HEK293 (cell line): Measurements from ENCODE around the gene RBM4.
A peak's percentile ranks its signal among the peaks of the same experiment; 100 is the strongest.

Experiments used
- HOXD13 ChIP-seq: sonication (generic); formaldehyde crosslinking; IDR thresholded peaks from 2 replicates; pipeline ENCODE4 v1.8.0; 2022; ENCODE audit warnings: missing genetic modification reagents, borderline replicate concordance
- SP7 ChIP-seq: fragments of 450-650 bp; formaldehyde crosslinking; IDR thresholded peaks from 2 replicates; pipeline ENCODE4 v1.5.1; 2016; ENCODE audit warnings: missing biosample characterization, missing genetic modification characterization
- ZBTB17 ChIP-seq: fragments of 450-650 bp; formaldehyde crosslinking; IDR thresholded peaks from 2 replicates; pipeline ENCODE4 v1.5.1; 2016; ENCODE audit warnings: missing biosample characterization, missing genetic modification characterization
- ZBTB48 ChIP-seq: fragments of 450-650 bp; formaldehyde crosslinking; IDR thresholded peaks from 2 replicates; pipeline ENCODE4 v1.5.1; 2016; ENCODE audit warnings: missing biosample characterization, missing genetic modification characterization
- ZEB2 ChIP-seq: fragments of 450-650 bp; formaldehyde crosslinking; IDR thresholded peaks from 2 replicates; pipeline ENCODE4 v1.5.1; 2016; ENCODE audit warnings: missing biosample characterization, missing genetic modification characterization
- ZFHX2 ChIP-seq: fragments of 450-650 bp; formaldehyde crosslinking; conservative IDR thresholded peaks from 2 replicates; pipeline ENCODE4 v1.5.1; 2016; ENCODE audit warnings: missing biosample characterization, missing genetic modification characterization
- ZFP3 ChIP-seq: fragments of 450-650 bp; formaldehyde crosslinking; IDR thresholded peaks from 2 replicates; pipeline ENCODE4 v1.5.1; 2016; ENCODE audit warnings: low read depth, missing biosample characterization, missing genetic modification characterization
- ZFP37 ChIP-seq: fragments of 450-650 bp; formaldehyde crosslinking; IDR thresholded peaks from 2 replicates; pipeline ENCODE4 v1.5.1; 2016; ENCODE audit warnings: missing biosample characterization, missing genetic modification characterization
- ZFP69B ChIP-seq: fragments of 450-650 bp; formaldehyde crosslinking; IDR thresholded peaks from 2 replicates; pipeline ENCODE4 v1.5.1; 2016; ENCODE audit warnings: missing biosample characterization, missing genetic modification characterization
- ZNF133 ChIP-seq: fragments of 450-650 bp; formaldehyde crosslinking; IDR thresholded peaks from 2 replicates; pipeline ENCODE4 v1.5.1; 2016; ENCODE audit warnings: missing biosample characterization, missing genetic modification characterization
- ZNF174 ChIP-seq: fragments of 450-650 bp; formaldehyde crosslinking; IDR thresholded peaks from 2 replicates; pipeline ENCODE4 v1.5.0; 2017; ENCODE audit warnings: missing biosample characterization, mild to moderate bottlenecking, missing genetic modification characterization
- ZNF2 ChIP-seq: fragments of 450-650 bp; formaldehyde crosslinking; IDR thresholded peaks from 2 replicates; pipeline ENCODE4 v1.5.1; 2016; ENCODE audit warnings: missing biosample characterization, missing genetic modification characterization
- ZNF214 ChIP-seq: fragments of 450-650 bp; formaldehyde crosslinking; IDR thresholded peaks from 2 replicates; pipeline ENCODE4 v1.5.1; 2017; ENCODE audit warnings: missing biosample characterization, mild to moderate bottlenecking, missing genetic modification characterization, borderline replicate concordance
- ZNF223 ChIP-seq: fragments of 450-650 bp; formaldehyde crosslinking; IDR thresholded peaks from 2 replicates; pipeline ENCODE4 v1.5.1; 2016; ENCODE audit warnings: missing biosample characterization, missing genetic modification characterization
- ZNF24 ChIP-seq: fragments of 450-650 bp; formaldehyde crosslinking; IDR thresholded peaks from 2 replicates; pipeline ENCODE4 v1.5.1; 2016; ENCODE audit warnings: missing biosample characterization, missing genetic modification characterization
- ZNF248 ChIP-seq: fragments of 450-650 bp; formaldehyde crosslinking; IDR thresholded peaks from 2 replicates; pipeline ENCODE4 v1.5.1; 2017; ENCODE audit warnings: missing biosample characterization, missing genetic modification characterization
- ZNF266 ChIP-seq: fragments of 450-650 bp; formaldehyde crosslinking; IDR thresholded peaks from 2 replicates; pipeline ENCODE4 v1.5.1; 2016; ENCODE audit warnings: missing biosample characterization, missing genetic modification characterization, low read depth
- ZNF350 ChIP-seq: fragments of 450-650 bp; formaldehyde crosslinking; IDR thresholded peaks from 2 replicates; pipeline ENCODE4 v1.5.0; 2017; ENCODE audit warnings: missing biosample characterization, mild to moderate bottlenecking, missing genetic modification characterization
- ZNF394 ChIP-seq: fragments of 450-650 bp; formaldehyde crosslinking; IDR thresholded peaks from 2 replicates; pipeline ENCODE4 v1.5.1; 2016; ENCODE audit warnings: missing biosample characterization, missing genetic modification characterization, mild to moderate bottlenecking, moderate library complexity, borderline replicate concordance
- ZNF544 ChIP-seq: fragments of 450-650 bp; formaldehyde crosslinking; IDR thresholded peaks from 2 replicates; pipeline ENCODE4 v1.5.0; 2017; ENCODE audit warnings: missing biosample characterization, missing genetic modification characterization
- ZNF654 ChIP-seq: fragments of 450-650 bp; formaldehyde crosslinking; IDR thresholded peaks from 2 replicates; pipeline ENCODE4 v1.5.1; 2016; ENCODE audit warnings: low read depth, missing biosample characterization, missing genetic modification characterization
- ZNF76 ChIP-seq: fragments of 450-650 bp; formaldehyde crosslinking; IDR thresholded peaks from 2 replicates; pipeline ENCODE4; 2016; ENCODE audit warnings: low read depth, missing biosample characterization, missing genetic modification characterization, borderline replicate concordance
- ZSCAN30 ChIP-seq: fragments of 450-650 bp; IDR thresholded peaks from 2 replicates; pipeline ENCODE4 v1.5.1; 2018; ENCODE audit warnings: missing biosample characterization, mild to moderate bottlenecking, missing genetic modification characterization, moderate library complexity
- ZXDB ChIP-seq: fragments of 450-650 bp; formaldehyde crosslinking; IDR thresholded peaks from 2 replicates; pipeline ENCODE4 v1.5.1; 2016; ENCODE audit warnings: missing biosample characterization, missing genetic modification characterization
- TF ChIP-seq, protein P1 (sequence below): fragments of 450-650 bp; formaldehyde crosslinking; IDR thresholded peaks from 2 replicates; pipeline ENCODE4 v1.5.1; 2017; ENCODE audit warnings: missing biosample characterization, missing genetic modification characterization
- TF ChIP-seq, protein P2 (sequence below): fragments of 450-650 bp; formaldehyde crosslinking; IDR thresholded peaks from 2 replicates; pipeline ENCODE4 v1.5.1; 2016; ENCODE audit warnings: missing biosample characterization, missing genetic modification characterization
- TF ChIP-seq, protein P3 (sequence below): fragments of 450-650 bp; formaldehyde crosslinking; IDR thresholded peaks from 2 replicates; pipeline ENCODE4 v1.5.1; 2017; ENCODE audit warnings: missing biosample characterization, missing genetic modification characterization
- TF ChIP-seq, protein P4 (sequence below): fragments of 450-650 bp; formaldehyde crosslinking; IDR thresholded peaks from 2 replicates; pipeline ENCODE4 v1.5.1; 2016; ENCODE audit warnings: missing biosample characterization, missing genetic modification characterization
- TF ChIP-seq, protein P5 (sequence below): sonication (generic); formaldehyde crosslinking; IDR thresholded peaks from 2 replicates; pipeline ENCODE4 v1.8.1; 2022; ENCODE audit warnings: mild to moderate bottlenecking, moderate library complexity, missing genetic modification reagents
- TF ChIP-seq, protein P6 (sequence below): fragments of 450-650 bp; formaldehyde crosslinking; IDR thresholded peaks from 2 replicates; pipeline ENCODE4 v1.5.1; 2017; ENCODE audit warnings: missing biosample characterization, missing genetic modification characterization

RBM4 gene

DNA sequence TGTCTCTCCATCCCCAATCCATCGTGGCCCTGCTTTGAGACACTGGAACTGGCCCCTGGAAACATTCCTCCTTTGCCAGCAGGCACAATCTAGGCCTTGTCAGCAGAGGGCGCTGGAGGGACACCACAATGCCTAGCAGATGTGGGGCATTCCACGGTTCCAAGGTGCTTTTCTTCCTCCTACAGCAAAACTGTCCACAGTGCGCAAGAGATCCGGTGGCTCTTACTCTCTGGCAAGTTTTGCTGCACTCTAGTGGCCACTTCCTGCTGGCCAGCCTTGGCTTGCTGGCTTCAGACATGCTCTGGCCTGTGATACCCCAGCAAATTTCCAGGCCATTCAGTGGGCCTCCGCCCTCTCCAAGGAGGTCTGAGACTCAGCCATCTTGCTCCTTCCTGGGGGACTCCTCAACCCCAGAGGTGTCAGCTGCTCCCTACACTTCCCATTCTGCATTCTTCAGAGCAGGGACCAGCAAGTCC, 56.3 kb downstream of the RBM4 start (continued):
- TF ChIP-seq ZNF654 (tag by site-specific recombination), result peak; percentile 97
- TF ChIP-seq, protein P1, sequence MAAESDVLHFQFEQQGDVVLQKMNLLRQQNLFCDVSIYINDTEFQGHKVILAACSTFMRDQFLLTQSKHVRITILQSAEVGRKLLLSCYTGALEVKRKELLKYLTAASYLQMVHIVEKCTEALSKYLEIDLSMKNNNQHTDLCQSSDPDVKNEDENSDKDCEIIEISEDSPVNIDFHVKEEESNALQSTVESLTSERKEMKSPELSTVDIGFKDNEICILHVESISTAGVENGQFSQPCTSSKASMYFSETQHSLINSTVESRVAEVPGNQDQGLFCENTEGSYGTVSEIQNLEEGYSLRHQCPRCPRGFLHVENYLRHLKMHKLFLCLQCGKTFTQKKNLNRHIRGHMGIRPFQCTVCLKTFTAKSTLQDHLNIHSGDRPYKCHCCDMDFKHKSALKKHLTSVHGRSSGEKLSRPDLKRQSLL (tag by site-specific recombination), result no peak
- TF ChIP-seq ZFP3 (tag by site-specific recombination), result no peak
- TF ChIP-seq ZNF174 (tag by site-specific recombination), result no peak
- TF ChIP-seq, protein P2, sequence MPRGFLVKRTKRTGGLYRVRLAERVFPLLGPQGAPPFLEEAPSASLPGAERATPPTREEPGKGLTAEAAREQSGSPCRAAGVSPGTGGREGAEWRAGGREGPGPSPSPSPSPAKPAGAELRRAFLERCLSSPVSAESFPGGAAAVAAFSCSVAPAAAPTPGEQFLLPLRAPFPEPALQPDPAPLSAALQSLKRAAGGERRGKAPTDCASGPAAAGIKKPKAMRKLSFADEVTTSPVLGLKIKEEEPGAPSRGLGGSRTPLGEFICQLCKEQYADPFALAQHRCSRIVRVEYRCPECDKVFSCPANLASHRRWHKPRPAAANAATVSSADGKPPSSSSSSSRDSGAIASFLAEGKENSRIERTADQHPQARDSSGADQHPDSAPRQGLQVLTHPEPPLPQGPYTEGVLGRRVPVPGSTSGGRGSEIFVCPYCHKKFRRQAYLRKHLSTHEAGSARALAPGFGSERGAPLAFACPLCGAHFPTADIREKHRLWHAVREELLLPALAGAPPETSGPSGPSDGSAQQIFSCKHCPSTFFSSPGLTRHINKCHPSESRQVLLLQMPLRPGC (tag by site-specific recombination), result no peak
- TF ChIP-seq ZNF133 (tag by site-specific recombination), result no peak
- TF ChIP-seq ZNF350 (tag by site-specific recombination), result no peak
- TF ChIP-seq ZNF214 (tag by site-specific recombination), result no peak
- TF ChIP-seq HOXD13 (CRISPR knock-in tag), result no peak
- TF ChIP-seq, protein P3, sequence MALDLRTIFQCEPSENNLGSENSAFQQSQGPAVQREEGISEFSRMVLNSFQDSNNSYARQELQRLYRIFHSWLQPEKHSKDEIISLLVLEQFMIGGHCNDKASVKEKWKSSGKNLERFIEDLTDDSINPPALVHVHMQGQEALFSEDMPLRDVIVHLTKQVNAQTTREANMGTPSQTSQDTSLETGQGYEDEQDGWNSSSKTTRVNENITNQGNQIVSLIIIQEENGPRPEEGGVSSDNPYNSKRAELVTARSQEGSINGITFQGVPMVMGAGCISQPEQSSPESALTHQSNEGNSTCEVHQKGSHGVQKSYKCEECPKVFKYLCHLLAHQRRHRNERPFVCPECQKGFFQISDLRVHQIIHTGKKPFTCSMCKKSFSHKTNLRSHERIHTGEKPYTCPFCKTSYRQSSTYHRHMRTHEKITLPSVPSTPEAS, result no peak
- TF ChIP-seq ZNF394, result peak; percentile 59; the same call in 1 of the 2 replicates
- no peak for TF ChIP-seq ZNF24 (tag by site-specific recombination)
- no peak for TF ChIP-seq ZNF248
- TF ChIP-seq ZEB2 (tag by site-specific recombination), result peak; percentile 47; the same call in 1 of the 2 replicates
- TF ChIP-seq, protein P4, sequence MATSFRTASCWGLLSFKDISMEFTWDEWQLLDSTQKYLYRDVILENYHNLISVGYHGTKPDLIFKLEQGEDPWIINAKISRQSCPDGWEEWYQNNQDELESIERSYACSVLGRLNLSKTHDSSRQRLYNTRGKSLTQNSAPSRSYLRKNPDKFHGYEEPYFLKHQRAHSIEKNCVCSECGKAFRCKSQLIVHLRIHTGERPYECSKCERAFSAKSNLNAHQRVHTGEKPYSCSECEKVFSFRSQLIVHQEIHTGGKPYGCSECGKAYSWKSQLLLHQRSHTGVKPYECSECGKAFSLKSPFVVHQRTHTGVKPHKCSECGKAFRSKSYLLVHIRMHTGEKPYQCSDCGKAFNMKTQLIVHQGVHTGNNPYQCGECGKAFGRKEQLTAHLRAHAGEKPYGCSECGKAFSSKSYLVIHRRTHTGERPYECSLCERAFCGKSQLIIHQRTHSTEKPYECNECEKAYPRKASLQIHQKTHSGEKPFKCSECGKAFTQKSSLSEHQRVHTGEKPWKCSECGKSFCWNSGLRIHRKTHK (tag by site-specific recombination), result no peak
- 0 out of 2 replicates have a peak, but pooled peaks have one; percentile 35 for TF ChIP-seq ZBTB48 (tag by site-specific recombination)
- no peak for TF ChIP-seq ZNF223
- TF ChIP-seq, protein P5, sequence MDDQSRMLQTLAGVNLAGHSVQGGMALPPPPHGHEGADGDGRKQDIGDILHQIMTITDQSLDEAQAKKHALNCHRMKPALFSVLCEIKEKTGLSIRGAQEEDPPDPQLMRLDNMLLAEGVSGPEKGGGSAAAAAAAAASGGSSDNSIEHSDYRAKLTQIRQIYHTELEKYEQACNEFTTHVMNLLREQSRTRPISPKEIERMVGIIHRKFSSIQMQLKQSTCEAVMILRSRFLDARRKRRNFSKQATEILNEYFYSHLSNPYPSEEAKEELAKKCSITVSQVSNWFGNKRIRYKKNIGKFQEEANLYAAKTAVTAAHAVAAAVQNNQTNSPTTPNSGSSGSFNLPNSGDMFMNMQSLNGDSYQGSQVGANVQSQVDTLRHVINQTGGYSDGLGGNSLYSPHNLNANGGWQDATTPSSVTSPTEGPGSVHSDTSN (CRISPR knock-in tag), result no peak
- peak; percentile 57; the same call in 1 of the 2 replicates for TF ChIP-seq SP7 (tag by site-specific recombination)
- TF ChIP-seq, protein P6, sequence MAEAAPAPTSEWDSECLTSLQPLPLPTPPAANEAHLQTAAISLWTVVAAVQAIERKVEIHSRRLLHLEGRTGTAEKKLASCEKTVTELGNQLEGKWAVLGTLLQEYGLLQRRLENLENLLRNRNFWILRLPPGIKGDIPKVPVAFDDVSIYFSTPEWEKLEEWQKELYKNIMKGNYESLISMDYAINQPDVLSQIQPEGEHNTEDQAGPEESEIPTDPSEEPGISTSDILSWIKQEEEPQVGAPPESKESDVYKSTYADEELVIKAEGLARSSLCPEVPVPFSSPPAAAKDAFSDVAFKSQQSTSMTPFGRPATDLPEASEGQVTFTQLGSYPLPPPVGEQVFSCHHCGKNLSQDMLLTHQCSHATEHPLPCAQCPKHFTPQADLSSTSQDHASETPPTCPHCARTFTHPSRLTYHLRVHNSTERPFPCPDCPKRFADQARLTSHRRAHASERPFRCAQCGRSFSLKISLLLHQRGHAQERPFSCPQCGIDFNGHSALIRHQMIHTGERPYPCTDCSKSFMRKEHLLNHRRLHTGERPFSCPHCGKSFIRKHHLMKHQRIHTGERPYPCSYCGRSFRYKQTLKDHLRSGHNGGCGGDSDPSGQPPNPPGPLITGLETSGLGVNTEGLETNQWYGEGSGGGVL, result no peak
- no peak for TF ChIP-seq ZNF76
- peak; percentile 43; the same call in 1 of the 2 replicates for TF ChIP-seq ZBTB17 (tag by site-specific recombination)
- TF ChIP-seq ZFHX2 (tag by site-specific recombination), result 0 out of 2 replicates have a peak, but pooled peaks have one; percentile 11
- no peak for TF ChIP-seq ZNF544 (tag by site-specific recombination)
- peak; percentile 36; the same call in 1 of the 2 replicates for TF ChIP-seq ZNF2
- TF ChIP-seq ZSCAN30 (tag by site-specific recombination), result peak; percentile 63; the same call in 1 of the 2 replicates
- no peak for TF ChIP-seq ZNF266 (tag by site-specific recombination)
- 0 out of 2 replicates have a peak, but pooled peaks have one; percentile 25 for TF ChIP-seq ZXDB (tag by site-specific recombination)
- no peak for TF ChIP-seq ZFP69B (tag by site-specific recombination)
- TF ChIP-seq ZFP37 (tag by site-specific recombination), result peak; percentile 49; the same call in 1 of the 2 replicates
